Subcutaneous abdominal adipose tissue (tissue), 5 donors: ENCODE data around the gene C20orf141.

ENCODE experiments used
- H3K27ac ChIP-seq: one replicate; pipeline ENCODE4 v1.7.0; 2013; ENCODE audit warnings: low read depth, mild to moderate bottlenecking, inconsistent platforms, low read length, moderate library complexity
- H3K27me3 ChIP-seq, 5 donors: one replicate each; pipeline ENCODE4 v1.7.0; 2013; ENCODE audit warnings: low read length in 5 of 5, inconsistent platforms in 1 of 5; ENCODE audit not compliant: control insufficient read depth in 5 of 5, insufficient read depth in 4 of 5
- H3K36me3 ChIP-seq, 5 donors: one replicate each; pipeline ENCODE4 v1.7.0; 2013; ENCODE audit warnings: low read length in 5 of 5; ENCODE audit not compliant: control insufficient read depth in 5 of 5, insufficient read depth in 5 of 5
- H3K4me1 ChIP-seq, 5 donors: one replicate each; pipeline ENCODE4 v1.7.0; 2013; ENCODE audit warnings: low read length in 5 of 5, mild to moderate bottlenecking in 3 of 5, moderate library complexity in 1 of 5; ENCODE audit not compliant: control insufficient read depth in 5 of 5, insufficient read depth in 5 of 5
- H3K4me3 ChIP-seq, 5 donors: one replicate each; pipeline ENCODE4 v1.7.0; 2013; ENCODE audit warnings: low read length in 5 of 5, low read depth in 1 of 5
- H3K9ac ChIP-seq, 5 donors: one replicate each; pipeline ENCODE4 v1.7.0; 2013; ENCODE audit warnings: low read length in 5 of 5, mild to moderate bottlenecking in 4 of 5, moderate library complexity in 3 of 5
- H3K9me3 ChIP-seq, 5 donors: one replicate each; pipeline ENCODE4 v1.7.0; 2013; ENCODE audit warnings: low read length in 5 of 5; ENCODE audit not compliant: control insufficient read depth in 5 of 5
- donor health status: healthy.
- donor health status: healthy.
- donor health status: healthy.
- donor health status: healthy.
- donor health status: healthy.

The C20orf141 gene

DNA sequence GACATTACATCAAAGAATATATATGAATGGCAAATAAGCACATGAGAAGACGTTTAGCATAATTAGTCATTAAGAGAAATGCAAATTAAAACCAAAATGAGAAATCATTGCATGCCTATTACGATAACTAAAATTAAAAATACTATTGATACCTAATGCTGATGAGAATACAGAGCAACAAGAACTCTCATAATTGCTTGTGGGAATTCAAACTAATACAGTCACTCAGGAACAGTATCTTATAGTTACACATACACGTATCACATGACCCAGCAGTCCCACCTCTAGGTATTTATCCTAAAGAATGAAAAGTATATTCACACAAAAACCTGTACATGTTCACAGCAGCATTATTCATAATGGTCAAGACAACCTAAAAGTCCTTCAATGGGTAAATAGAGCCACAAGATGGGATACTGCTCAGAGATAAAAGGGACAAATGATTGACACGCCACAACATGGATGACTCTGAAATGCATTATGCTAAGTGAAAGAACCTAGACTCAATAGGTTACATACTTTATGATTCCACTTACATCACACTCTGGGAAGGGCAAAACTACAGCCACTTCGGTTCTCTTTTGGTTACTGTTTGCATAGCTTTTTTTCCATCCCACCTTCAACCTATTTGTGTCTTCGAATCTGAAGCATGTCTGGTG is 30.8 kb upstream of the C20orf141 start:
- Histone ChIP-seq H3K9me3 (no peaks in the 10 kb centered on the region), H3K27ac (no peak overlapping the region), H3K36me3 (no peaks in the 10 kb centered on the region), H3K4me1 (no peaks in the 10 kb centered on the region), H3K9ac (no peak overlapping the region), H3K27me3 (peaks cover 0 to 6% (median 3%) of the 10 kb centered on the region in 5 donors), H3K4me3 (no peak overlapping the region)

DNA sequence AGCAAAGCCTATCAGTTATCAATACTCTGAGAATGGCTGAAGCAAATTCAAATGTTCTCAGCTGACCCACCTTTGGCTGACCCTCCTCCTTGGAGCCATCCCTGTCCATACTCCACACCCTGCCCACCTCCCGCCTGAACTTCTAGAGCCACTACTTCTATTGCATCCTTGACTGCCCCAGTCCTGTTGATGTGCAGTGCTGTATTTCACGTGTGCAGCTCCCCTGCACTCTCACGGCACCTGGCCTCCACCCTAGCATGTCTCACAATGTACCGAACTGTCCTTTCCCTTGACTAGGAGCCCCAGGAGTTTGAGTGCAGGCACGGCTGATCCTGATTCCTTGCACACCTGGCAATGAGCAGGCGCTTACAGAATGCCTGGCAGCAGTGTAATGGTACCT is 21.3 kb upstream of the C20orf141 start:
- no peaks in the 10 kb centered on the region for H3K36me3 ChIP-seq
- no peaks in the 10 kb centered on the region for H3K4me1 ChIP-seq
- H3K27ac ChIP-seq, result no peak overlapping the region
- H3K27me3 ChIP-seq, result peaks cover 9 to 51% (median 36%) of the 10 kb centered on the region in 5 donors
- no peak overlapping the region for H3K9ac ChIP-seq
- no peak overlapping the region for H3K4me3 ChIP-seq
- no peaks in the 10 kb centered on the region for H3K9me3 ChIP-seq

DNA sequence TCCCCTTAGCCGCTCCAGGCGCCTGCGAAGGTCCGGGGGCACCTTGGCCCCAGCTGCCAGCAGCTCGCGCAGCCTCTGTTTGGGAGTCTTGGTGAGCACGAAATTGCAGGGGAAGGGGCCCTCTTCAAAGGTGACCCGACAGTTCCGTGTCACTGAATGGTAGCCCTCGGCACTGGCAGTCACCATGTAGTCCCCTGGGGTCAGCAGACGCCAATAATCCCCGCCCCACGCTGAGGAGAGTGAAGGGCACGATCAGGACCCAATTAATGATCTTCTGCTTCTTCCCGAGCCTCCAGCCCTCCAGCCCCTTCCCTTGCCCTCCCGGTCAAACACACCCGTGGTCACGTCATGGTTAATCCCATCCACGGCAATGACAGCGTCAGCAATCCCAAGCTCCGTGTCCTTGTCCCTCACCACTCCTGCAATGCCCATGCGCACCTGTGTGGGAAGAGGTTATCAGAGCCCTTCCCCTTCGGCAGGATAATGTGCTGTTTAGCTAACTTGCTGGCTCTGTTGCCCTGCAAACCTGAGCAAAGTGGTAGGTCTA is 20.5 kb upstream of the C20orf141 start:
- Histone ChIP-seq H3K4me3 (no peak overlapping the region), H3K9ac (no peak overlapping the region), H3K4me1 (peaks cover 0 to 1% (median under 1%) of the 10 kb centered on the region in 5 donors), H3K9me3 (no peaks in the 10 kb centered on the region), H3K36me3 (no peaks in the 10 kb centered on the region), H3K27me3 (peaks cover 8 to 56% (median 44%) of the 10 kb centered on the region in 5 donors), H3K27ac (no peak overlapping the region)

DNA sequence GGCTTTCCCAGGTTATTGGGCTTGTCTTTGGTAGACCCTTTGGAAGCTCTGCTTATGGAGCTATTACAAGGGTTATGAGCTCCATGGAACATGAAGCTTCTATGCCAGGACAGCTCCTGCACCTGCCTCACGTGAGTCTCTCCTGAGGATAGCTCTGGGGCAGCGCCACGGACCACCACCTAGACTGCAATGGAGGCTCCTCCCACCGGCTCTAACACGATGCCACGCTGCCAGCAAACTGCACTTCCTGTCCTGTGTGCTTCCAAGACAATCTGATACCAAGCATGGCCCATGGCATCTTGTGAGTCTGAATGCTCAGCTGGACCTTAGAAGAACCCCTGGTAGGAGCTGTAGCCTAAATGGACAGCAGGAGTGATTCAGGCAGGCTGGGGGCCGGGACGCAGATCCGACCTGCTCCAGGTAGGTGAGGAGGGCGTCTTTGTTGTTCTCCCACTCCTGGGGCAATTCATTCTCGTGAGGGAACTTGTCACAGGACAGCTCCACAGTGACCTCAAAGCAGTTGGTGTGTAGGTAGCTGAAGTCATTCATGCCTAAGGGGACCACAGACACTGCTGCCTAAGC is 19.8 kb upstream of the C20orf141 start:
- Histone ChIP-seq H3K4me3 (no peak overlapping the region), H3K4me1 (peaks cover 0 to 8% (median 7%) of the 10 kb centered on the region in 5 donors), H3K27ac (no peak overlapping the region), H3K36me3 (no peaks in the 10 kb centered on the region), H3K27me3 (peaks cover 14 to 58% (median 51%) of the 10 kb centered on the region in 5 donors), H3K9ac (no peak overlapping the region), H3K9me3 (no peaks in the 10 kb centered on the region)

DNA sequence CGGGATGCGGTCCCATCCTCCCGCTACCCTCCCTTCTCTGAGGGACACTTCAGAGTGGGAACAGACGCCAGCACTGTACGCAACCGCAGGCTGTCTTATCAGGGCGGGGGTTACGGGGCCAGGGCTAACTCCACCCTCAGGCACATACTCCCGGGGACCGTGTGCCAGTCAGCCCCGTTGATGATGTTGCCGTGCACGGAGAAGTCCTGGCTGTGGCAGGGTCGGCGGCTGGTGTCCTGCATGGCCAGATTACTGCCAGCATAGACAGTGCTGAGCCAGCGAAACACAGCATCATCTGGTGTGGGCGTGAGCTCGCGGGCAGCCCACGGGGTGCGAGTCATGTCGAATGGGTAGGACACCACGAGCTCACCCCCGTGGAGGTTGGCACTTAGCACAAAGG is 19.3 kb upstream of the C20orf141 start:
- peaks cover 18 to 58% (median 54%) of the 10 kb centered on the region in 5 donors for H3K27me3 ChIP-seq

DNA sequence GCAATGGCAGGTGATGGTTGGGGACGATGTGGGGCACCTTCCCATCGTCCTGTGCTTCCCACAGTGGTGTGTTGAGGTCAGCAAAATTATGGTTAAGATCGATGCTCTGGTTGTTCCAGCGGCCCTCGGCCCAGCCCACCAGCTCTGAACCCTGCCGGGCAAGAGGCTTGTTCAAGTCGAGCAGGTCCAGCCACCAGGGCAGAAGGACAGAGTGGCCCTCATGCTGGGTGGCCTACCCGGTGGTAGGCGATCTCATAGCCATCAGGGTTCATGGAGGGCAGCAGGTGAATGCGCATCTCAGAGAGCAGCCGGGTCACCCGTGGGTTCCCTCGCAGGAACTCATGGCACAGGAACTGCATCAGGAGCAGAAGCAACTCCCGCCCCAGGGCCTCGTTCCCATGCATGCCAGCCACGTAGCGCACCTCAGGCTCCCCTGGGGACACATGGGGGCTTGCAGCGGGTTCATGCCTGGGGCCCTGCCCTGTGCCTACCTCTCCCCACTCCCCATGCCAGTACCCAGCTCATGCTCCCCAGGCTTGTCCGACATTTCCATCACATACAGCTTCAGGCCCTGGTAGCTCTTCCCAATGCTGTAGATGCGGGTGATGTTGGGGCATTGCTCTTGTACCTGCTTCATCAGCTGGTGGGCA is 18.7 kb upstream of the C20orf141 start:
- no peak overlapping the region for H3K27ac ChIP-seq
- H3K4me3 ChIP-seq, result no peak overlapping the region
- peaks cover 24 to 63% (median 59%) of the 10 kb centered on the region in 5 donors for H3K27me3 ChIP-seq
- peaks cover 0 to 19% (median 16%) of the 10 kb centered on the region in 5 donors for H3K4me1 ChIP-seq
- H3K9ac ChIP-seq, result no peak overlapping the region
- no peaks in the 10 kb centered on the region for H3K36me3 ChIP-seq
- peaks cover 0 to 3% (median 0%) of the 10 kb centered on the region in 5 donors for H3K9me3 ChIP-seq

More for the DNA sequence above, 19.3 kb upstream of the C20orf141 start:
- Histone ChIP-seq H3K27ac (no peak overlapping the region), H3K4me1 (peaks cover 0 to 13% (median 10%) of the 10 kb centered on the region in 5 donors), H3K36me3 (no peaks in the 10 kb centered on the region), H3K9me3 (no peaks in the 10 kb centered on the region), H3K9ac (no peak overlapping the region), H3K4me3 (no peak overlapping the region)

DNA sequence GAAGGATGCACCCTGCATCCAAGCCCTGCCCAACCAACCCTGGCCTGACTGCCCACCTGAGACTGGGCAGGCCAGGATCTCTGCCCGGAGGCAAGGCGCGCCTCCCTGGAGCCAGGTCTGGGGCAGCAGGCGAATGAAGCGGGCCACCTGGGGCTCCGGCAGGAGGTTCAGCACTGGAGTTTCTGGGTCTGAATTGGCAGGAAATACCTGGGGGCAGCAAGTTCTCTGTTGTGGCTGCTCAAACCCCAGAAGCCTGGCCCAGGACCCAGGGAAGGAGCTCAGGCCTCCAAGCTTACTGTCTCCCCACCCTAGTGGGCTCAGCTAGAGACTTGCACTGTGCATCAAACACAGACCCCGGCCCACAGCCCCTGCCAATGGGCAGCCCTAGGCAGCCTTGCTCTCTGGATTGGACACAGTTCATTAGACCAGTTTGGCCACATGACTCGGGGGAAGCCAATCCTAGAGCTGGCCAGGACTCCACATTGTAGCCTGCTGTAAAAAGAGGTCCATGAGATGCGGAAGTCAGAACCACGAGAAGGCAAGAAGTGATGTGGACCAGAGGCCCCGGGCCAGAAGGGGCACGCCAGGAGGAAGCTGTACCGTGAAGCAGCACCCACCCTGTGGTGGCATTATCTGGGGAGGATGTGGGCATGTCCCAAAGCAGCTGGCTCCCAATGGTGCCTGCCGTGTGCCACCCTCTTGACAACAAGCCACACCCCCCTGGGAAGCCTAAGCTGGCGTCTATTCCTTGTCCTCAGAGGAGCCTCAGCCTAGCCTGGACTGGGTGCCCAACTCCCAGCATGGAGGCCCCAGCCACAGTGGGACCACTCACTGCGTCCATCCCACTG is 17.4 kb upstream of the C20orf141 start:
- Histone ChIP-seq H3K9me3 (peaks cover 0 to 6% (median 0%) of the 10 kb centered on the region in 5 donors), H3K27ac (no peak overlapping the region), H3K4me1 (peaks cover 0 to 23% (median 16%) of the 10 kb centered on the region in 5 donors), H3K4me3 (no peak overlapping the region), H3K36me3 (no peaks in the 10 kb centered on the region), H3K9ac (no peak overlapping the region), H3K27me3 (peaks cover 30 to 72% (median 63%) of the 10 kb centered on the region in 5 donors)

DNA sequence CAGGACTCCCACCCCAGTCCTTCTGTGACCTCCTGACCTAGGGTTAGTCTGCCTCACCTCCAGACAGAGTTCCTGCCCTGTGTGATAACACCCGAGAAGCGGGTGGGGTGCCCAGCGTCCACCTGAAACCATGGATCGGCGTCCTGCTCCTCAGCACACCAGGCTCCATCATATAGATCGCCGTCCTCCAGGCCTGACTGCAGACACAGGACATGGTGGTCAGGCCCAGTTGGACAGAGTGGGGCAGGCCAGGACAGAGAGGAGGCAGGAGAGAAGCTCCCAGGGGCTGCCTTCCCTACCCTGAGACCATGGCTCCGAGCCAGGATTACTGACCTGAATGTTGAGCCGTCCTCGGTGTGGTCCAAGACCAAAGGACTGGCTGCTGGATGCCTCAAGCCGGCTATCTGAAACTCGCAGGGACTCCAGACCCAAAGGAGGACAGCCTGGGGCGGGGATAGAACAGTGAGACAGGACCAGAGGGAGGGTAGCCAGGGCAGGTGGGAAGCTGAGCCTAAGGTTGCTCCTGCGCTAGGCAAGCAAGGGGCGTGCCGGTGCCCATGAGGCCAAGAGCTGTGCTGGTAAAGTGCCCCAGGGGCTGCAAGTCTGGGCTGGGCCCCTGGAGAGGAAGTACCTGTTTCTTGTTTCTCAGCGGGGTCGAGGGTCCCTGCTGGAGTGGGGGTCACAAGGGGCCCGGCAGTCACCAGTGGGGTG is 16.5 kb upstream of the C20orf141 start:
- Histone ChIP-seq H3K36me3 (no peaks in the 10 kb centered on the region), H3K27ac (no peak overlapping the region), H3K9me3 (peaks cover 0 to 6% (median 0%) of the 10 kb centered on the region in 5 donors), H3K27me3 (peaks cover 30 to 66% (median 63%) of the 10 kb centered on the region in 5 donors), H3K4me3 (no peak overlapping the region), H3K4me1 (peaks cover 0 to 23% (median 16%) of the 10 kb centered on the region in 5 donors), H3K9ac (no peak overlapping the region)

DNA sequence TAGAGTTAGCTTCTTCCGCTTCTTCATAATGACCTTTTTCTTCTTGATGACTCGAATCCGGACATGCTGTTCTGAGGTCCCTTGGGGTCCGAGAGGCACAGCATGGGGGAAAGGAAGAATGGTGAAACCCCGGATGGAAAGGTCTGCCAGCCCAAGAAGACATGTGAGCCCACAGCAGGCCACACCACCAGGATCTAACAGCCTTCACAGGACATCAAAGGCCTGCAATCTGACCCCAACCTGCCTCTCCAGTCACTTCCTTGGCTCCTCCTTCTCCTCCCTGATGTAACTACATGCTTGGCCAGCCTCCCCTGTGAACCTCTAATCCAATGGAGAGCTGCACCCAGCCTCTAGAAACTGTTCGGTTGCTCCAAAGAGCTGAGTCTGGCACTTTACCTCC is 16.0 kb upstream of the C20orf141 start:
- Histone ChIP-seq H3K27ac (no peak overlapping the region), H3K4me1 (peaks cover 0 to 23% (median 16%) of the 10 kb centered on the region in 5 donors), H3K9ac (no peak overlapping the region), H3K9me3 (peaks cover 0 to 6% (median 0%) of the 10 kb centered on the region in 5 donors), H3K4me3 (no peak overlapping the region), H3K27me3 (peaks cover 30 to 66% (median 58%) of the 10 kb centered on the region in 5 donors), H3K36me3 (no peaks in the 10 kb centered on the region)
